Chondrocyte (in vitro differentiated cells): ENCODE measurements around the gene UBE2R2. TPM values are rescaled to one million over a fixed set of nuclear protein-coding genes. Genes with fewer than 3 reads are reported as not detected.
A peak's percentile ranks its signal among the peaks of the same experiment; 100 is the strongest.
"Not testable (repeated sequence)": the region's sequence is repeated elsewhere in the genome, so short reads cannot be mapped to it uniquely, and the experiment has no call there.

Experiments used
- DNase-seq: peaks from one replicate; pipeline ENCODE4 v3.0.0; 2021; ENCODE audit warnings: mixed read lengths, low spot score
- H3K27ac Mint-ChIP-seq: one replicate; pipeline ENCODE4 v1.8.0; 2021; ENCODE audit warnings: mild to moderate bottlenecking, moderate library complexity, mixed read lengths; ENCODE audit not compliant: unreplicated experiment
- H3K27me3 Mint-ChIP-seq: 2 replicates; pipeline ENCODE4 v1.8.0; 2021; ENCODE audit warnings: low read depth, mixed read lengths
- H3K36me3 Mint-ChIP-seq: 2 replicates; pipeline ENCODE4 v1.8.0; 2021; ENCODE audit warnings: low read depth, mixed read lengths
- H3K4me1 Mint-ChIP-seq: 2 replicates; pipeline ENCODE4 v1.8.0; 2021; ENCODE audit warnings: low read depth, mild to moderate bottlenecking, mixed read lengths
- H3K4me3 Mint-ChIP-seq: one replicate; pipeline ENCODE4 v1.8.0; 2021; ENCODE audit warnings: mild to moderate bottlenecking, moderate library complexity, mixed read lengths; ENCODE audit not compliant: unreplicated experiment
- H3K9me3 Mint-ChIP-seq: 2 replicates; pipeline ENCODE4 v1.8.0; 2021; ENCODE audit warnings: low read depth, mixed read lengths
- CTCF ChIP-seq: fragments of 200-600 bp; sonication (generic); IDR thresholded peaks from 2 replicates; pipeline ENCODE4 v1.5.0; 2021; ENCODE audit warnings: antibody characterized with exemption, mild to moderate bottlenecking, moderate library complexity
- total RNA-seq: library from RNA; stranded (reverse); gene quantifications from 3 replicates; pipeline ENCODE4 v1.2.1, GENCODE V29; 2021

Gene UBE2R2
- total RNA-seq, 1 donor from 2014 or later, result 48.8 TPM

GRCh38 chr9:33818167-33818846 lies 1.3 kb downstream of the UBE2R2 start:
- no peaks in the 10 kb centered on the region for H3K27me3 Mint-ChIP-seq
- peaks cover 57% of the 10 kb centered on the region for H3K4me1 Mint-ChIP-seq
- no peak for DNase-seq
- TF ChIP-seq CTCF, result no peak
- H3K4me3 Mint-ChIP-seq, result peak overlapping the region; percentile 88
- no peaks in the 10 kb centered on the region for H3K9me3 Mint-ChIP-seq
- H3K27ac Mint-ChIP-seq, result peak overlapping the region; percentile 86
- peaks cover 1% of the 10 kb centered on the region for H3K36me3 Mint-ChIP-seq

DNA sequence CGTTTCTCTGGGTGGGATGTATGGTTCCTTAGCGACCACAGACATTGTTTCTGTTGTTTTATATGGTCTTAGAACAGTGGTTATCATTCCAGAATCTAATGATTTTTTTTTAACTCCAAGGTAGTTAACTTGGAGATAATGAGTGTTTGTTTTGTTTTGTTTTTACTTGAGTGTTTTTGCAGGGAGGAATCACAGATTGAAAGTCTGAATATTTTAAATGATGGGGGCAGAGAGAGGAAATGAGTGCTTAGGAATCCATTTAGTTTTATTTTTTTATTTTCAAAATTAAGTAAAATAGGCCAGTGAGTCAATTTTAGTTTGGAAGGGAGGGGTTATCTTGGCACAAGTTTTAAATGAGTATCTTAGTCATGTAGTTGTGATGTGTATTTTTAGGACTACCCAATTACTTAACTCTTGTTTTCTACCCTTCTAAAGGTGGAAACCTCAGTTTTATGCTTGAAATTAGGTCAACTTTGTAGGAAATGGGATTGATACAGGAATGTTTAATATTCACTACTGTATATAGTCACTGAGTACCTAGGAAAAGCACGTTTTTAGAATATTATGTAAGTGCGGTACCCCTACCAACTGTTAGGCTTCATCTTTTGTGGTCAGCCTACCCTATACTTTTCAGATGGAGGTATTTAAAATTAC lies 2.0 kb downstream of the UBE2R2 start:
- H3K36me3 Mint-ChIP-seq, result peaks cover 1% of the 10 kb centered on the region
- H3K9me3 Mint-ChIP-seq, result no peaks in the 10 kb centered on the region
- H3K4me3 Mint-ChIP-seq, result peak overlapping the region; percentile 88
- H3K27me3 Mint-ChIP-seq, result no peaks in the 10 kb centered on the region
- peaks cover 54% of the 10 kb centered on the region for H3K4me1 Mint-ChIP-seq
- no peak for DNase-seq
- peak overlapping the region; percentile 86 for H3K27ac Mint-ChIP-seq
- TF ChIP-seq CTCF, result no peak

- Mint-ChIP-seq H3K27ac (peak overlapping the region; percentile 65), H3K9me3 (no peaks in the 10 kb centered on the region), H3K4me1 (peaks cover 41% of the 10 kb centered on the region), H3K36me3 (peaks cover 1% of the 10 kb centered on the region), H3K27me3 (no peaks in the 10 kb centered on the region), H3K4me3 (peak overlapping the region; percentile 88)
- no peak for DNase-seq
- no peak for TF ChIP-seq CTCF
These were observed 3.3 kb downstream of the UBE2R2 start for GRCh38 chr9:33820231-33820745.

- H3K36me3 Mint-ChIP-seq, result no peaks in the 10 kb centered on the region
- peaks cover 31% of the 10 kb centered on the region for H3K4me1 Mint-ChIP-seq
- no peaks in the 10 kb centered on the region for H3K27me3 Mint-ChIP-seq
- no peak for TF ChIP-seq CTCF
- DNase-seq, result no peak
- no peaks in the 10 kb centered on the region for H3K9me3 Mint-ChIP-seq
- no peak overlapping the region for H3K4me3 Mint-ChIP-seq
- no peak overlapping the region for H3K27ac Mint-ChIP-seq
These were observed 6.8 kb downstream of the UBE2R2 start for GRCh38 chr9:33823801-33824200.

- not testable (repeated sequence) for H3K4me3 Mint-ChIP-seq, H3K27ac Mint-ChIP-seq, DNase-seq, H3K27me3 Mint-ChIP-seq, H3K36me3 Mint-ChIP-seq, H3K9me3 Mint-ChIP-seq
- peaks cover 13% of the 10 kb centered on the region for H3K4me1 Mint-ChIP-seq
These were observed 10.3 kb downstream of the UBE2R2 start for GRCh38 chr9:33827285-33827684.

- DNase-seq, H3K27me3 Mint-ChIP-seq, H3K9me3 Mint-ChIP-seq, H3K36me3 Mint-ChIP-seq, H3K4me3 Mint-ChIP-seq: not testable (repeated sequence)
- Mint-ChIP-seq H3K27ac (peak overlapping the region; percentile 45), H3K4me1 (peaks cover 19% of the 10 kb centered on the region)
These were observed 12.8 kb downstream of the UBE2R2 start for GRCh38 chr9:33829641-33830230.
